Measurements from ENCODE around the gene AP1G2.

DNA sequence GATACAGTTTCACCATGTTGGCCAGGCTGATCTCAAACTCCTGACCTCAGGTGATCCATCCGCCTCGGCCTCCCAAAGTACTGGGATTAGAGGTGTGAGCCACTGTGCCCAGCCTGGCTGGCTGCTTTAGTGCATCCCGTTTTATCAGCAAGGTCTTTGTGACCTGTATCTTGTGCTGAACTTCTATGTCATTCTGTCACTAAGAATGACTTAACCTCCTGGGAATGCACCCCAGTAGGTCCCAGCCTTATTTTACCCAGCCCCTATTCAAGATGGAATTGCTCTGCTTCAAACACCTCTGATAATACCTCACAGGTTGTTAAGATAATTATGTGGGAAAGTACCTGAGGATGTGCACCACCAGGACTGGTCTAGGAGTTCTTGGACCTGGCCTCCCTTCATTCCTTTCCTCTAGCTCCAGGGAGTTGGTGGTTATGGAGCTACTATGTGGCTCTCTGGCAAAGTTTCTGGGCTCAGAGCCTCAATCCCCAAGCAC is 37.1 kb upstream of the AP1G2 start:
- TF ChIP-seq, protein P1, sequence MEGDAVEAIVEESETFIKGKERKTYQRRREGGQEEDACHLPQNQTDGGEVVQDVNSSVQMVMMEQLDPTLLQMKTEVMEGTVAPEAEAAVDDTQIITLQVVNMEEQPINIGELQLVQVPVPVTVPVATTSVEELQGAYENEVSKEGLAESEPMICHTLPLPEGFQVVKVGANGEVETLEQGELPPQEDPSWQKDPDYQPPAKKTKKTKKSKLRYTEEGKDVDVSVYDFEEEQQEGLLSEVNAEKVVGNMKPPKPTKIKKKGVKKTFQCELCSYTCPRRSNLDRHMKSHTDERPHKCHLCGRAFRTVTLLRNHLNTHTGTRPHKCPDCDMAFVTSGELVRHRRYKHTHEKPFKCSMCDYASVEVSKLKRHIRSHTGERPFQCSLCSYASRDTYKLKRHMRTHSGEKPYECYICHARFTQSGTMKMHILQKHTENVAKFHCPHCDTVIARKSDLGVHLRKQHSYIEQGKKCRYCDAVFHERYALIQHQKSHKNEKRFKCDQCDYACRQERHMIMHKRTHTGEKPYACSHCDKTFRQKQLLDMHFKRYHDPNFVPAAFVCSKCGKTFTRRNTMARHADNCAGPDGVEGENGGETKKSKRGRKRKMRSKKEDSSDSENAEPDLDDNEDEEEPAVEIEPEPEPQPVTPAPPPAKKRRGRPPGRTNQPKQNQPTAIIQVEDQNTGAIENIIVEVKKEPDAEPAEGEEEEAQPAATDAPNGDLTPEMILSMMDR (conservative IDR thresholded peaks at IDR 0.05 in 1 of 2, IDR thresholded peaks at IDR 0.05 in 1 of 2; ENCODE audit: extremely low read depth in 1 of 2, insufficient read depth in 1 of 2, low read depth in 1 of 2, low read length in 2 of 2): no peak
- TF ChIP-seq EZH2 (IDR thresholded peaks at IDR 0.05; ENCODE audit: borderline replicate concordance, low read length): no peak

Data from mammary epithelial cell (primary cell).